GM19035 (cell line): ENCODE data around the gene DIDO1.
A peak's percentile ranks its signal among the peaks of the same experiment; 100 is the strongest.

ENCODE experiments used
- ATAC-seq: cut with Tn5 transposase; IDR thresholded peaks from one replicate; pipeline ENCODE4 v1.9.1; 2021; ENCODE audit not compliant: unreplicated experiment

Gene DIDO1

DNA sequence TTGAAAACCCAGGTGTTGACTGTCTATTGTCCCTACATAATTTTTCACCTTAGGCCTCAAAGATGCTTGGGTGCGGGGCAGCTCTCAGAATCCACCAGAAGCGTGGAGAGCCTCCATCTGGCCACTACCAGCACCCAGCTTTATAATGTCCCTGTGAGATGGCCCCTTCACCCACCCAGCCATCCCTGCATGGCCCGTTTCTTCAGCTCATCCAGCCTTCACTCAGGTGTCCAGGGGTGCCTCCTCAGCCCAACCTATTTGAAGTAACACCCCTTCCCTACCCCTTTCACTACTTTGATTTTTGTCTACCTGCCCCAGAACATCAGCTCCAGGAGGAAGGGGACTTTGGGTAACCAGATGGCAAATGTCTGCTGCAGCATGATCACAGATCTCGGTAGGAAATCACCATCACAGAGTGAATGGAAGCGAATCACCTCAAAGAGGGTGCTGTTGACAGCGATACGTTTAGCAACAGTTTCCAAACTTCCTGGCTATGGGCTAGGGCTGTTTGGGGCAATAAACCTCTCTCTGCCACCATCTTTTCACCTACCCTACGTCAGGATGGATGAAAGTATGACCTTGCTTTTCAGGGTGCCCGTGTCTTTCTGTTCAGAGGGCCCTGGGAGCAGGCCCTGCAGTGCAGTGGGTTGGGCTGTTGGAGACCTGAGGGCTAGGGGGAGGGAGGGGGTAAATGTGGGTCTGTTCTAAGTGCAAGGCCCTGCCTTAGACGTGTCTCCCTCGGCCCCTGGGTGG is 25.0 kb upstream of the DIDO1 start:
- ATAC-seq: no peak

DNA sequence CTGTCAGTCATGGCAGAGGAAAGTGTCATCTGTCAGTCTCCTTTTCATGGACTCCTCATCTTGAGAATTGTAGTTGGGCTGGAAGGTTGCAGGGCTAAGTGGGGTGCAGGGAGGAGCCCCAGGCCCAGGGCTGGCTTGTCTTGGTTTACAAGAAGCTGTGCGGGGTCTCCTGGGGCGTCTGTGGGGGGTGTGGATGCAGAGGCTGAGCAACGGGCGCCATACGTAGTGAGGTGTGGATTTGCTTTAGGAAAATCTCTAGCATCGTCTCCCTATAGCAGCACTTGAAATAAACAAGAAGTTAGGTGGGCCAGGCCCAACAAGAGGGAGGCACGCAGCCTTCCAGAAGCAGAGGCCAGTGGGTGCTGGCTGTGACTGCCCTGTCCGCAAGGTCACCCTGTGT is 24.4 kb upstream of the DIDO1 start:
- ATAC-seq: no peak

DNA sequence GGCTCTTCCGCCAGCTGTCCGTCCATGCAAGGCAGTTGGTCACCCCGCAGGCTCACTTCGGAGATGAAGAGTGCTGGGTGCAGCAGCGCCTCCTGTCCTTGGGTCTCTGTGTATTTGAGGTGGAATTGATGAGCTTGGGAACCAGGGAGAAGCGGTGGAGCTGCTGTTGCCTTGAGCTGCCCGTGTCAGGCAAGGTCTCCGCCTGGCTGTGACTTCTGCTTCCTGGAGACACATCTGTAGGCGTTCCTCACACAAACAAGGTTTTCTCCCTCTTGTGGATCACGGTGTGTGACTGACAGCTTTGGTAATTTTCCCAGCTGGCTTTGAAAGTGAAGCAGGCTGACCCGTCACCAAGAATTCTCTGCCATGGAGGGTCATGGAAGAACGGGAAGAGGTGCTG is 23.7 kb upstream of the DIDO1 start:
- ATAC-seq: no peak

DNA sequence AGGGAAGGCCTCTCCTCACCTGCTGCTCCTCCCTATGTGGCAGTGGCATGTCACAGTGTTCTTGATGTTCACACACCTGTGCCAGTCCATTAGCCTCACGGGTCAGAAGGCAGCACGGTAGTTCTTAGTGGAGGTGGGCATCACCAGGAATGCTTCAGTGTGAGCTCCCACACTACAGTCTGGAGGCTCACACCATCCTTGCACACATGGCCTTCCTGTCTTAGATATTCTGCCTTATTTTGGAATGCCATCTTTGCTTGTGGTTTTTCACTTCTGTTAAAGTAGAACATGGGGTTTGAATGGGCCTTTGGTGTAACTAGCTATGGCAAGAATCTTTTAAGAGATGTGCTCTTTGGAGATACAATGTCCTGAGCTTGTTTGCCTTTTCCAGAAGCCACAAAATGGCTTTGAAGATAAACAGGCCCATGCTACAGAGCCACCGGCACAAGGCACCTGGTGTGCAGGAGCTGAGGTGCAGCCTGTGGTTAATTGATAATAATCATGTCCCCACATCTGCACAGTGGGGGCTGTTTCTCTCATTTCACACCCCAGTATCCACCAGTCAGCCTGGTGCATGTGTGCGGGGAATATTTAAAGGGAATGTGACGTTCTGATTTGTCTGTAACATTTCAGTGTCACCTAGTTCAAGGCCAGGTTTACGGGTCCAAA is 23.0 kb upstream of the DIDO1 start:
- ATAC-seq: no peak

DNA sequence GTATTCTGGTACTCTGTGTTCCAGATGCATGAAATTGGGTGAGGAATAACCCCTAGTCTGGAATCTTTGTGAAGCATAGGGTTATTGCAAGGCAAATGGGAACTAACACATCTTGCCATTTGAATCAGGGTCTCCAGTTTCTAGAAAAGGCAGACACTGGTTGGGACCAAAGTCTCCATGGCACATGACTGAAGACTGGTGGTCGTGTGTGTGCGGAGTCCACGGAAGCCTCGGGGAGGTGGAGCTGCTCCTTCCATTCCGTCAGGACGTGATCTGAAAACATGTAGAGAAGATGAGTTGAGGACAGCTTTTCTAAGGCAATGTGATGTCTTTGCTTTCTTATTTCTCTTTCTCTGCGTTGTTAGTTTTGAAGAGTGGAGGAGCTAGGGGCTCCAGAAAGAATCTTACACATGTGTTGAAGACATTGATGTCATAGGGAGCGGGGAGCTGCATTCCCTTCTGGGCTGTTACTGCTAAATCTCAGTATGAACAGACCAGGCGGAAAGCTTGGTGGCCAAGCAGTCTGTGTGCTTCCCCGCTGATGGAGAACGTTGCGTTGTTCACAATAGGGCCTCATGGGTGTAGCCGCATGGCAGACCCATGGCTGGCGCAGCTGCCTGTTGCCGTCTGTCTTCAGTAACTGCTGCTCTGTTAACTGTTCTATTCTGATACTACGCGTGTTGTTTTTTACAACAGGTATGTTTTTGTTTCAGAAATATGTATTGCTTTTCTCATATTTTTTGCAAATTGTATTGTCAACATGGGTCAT is 21.4 kb upstream of the DIDO1 start:
- ATAC-seq: no peak

DNA sequence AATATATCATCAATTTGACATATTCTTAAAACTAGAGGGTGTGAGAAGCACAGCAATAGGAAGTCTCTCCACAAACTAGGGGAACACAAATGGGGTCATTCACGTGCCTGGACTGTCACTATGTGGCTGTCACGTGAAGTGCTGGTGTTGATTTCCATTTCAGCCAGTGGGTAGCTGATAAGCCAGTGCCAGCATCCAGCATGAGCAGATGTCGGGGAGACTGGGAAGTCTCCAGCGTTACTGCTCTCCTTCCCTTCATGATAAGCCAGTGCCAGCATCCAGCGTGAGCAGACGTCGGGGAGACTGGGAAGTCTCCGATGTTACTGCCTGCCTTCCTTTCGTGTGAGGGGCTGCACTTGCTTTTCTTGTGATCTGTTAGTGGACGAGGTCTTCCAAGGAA is 20.6 kb upstream of the DIDO1 start:
- ATAC-seq: no peak

DNA sequence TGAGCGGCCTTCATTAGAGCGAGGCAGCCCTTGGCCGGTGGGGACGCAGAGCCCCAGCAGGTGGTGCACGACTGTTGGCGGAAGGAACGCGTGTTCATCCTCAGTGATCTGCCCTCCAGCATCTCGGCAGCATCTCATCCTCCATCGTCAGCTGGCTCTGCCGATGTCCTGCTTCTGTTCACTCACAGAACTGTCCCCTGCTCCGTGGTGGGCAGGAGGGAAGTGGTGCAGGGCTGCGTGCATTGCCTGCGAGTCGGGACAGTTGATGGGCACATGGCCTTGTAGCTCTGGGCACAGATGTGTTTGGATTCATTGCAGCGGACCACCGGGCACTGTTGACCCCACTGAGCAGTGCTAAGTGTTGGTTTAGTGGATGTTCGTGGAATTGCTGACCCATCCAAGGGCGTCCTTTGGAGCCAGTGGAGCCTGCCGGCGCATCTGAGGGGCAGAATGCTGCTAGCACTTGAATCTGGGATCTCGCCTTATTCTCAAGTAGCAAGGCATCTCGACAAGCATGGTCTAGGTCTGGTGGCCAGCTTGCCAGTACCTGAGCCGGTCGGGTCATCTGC is 19.6 kb upstream of the DIDO1 start:
- ATAC-seq: no peak

DNA sequence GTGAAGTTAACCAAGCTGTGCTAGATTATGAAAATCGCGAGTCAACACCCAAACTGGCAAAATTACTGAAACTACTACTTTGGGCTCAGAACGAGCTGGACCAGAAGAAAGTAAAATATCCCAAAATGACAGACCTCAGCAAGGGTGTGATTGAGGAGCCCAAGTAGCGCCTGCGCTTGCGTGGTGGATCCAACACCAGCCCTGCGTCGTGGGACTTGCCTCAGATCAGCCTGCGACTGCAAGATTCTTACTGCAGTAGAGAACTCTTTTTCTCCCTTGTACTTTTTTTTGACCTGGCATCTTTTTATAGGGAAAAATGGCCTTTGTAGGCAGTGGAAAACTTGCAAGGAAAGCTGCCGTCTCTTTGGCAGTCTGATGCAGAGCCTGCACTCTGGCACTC is 18.4 kb upstream of the DIDO1 start:
- ATAC-seq: no peak

DNA sequence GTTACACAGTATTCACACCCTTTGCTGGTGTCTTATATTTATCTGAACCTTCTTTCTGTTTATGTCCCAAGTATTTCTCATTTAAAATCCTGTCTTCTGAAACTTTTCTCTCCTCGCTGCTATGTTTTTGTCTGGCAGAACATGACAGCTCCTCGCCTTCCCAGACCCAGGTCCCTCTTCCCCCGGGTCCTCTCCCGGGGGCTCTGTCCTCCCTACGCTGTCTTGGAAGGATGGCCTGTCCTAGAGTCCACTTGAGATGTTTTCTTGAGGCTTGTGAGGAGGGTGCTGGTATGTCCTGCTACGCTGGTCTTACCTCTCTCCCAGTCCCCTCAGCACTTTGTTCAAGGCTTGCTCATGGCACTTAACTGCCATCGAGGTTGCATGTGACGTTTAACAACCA is 17.9 kb upstream of the DIDO1 start:
- ATAC-seq: no peak

DNA sequence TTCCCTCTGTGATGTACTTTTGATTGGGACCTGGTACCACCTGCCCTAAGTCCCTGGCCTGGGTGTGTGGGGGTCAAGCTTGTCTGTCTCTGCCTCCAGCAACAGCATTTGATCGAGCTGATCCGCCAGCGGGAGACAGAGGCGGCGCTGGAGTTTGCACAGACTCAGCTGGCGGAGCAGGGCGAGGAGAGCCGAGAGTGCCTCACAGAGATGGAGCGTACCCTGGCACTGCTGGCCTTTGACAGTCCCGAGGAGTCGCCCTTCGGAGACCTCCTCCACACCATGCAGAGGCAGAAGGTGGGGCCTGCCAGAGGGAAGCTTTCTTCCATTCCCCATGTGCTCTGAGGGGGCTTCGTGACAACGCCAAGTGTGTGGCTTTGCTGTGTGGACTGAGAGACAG is 17.1 kb upstream of the DIDO1 start:
- ATAC-seq: no peak

DNA sequence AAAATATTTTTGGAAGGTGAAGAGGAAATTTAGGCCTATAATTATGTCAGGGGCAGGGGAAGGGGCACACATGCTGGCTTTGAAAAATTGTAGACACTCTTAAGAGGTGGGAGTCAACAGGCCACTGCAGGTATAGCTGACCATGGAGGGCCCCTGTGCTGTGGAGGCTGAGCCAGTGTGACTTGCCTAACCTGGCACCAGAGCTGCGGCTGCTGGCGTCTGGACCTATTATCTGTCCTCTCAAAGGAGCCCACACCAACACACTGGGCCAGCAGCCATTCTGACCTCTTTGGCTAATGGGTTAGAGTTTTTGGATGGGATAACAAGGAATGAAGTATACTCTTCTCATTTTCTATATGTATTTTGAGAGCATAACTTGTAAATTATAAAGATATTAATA is 16.2 kb upstream of the DIDO1 start:
- no peak for ATAC-seq

DNA sequence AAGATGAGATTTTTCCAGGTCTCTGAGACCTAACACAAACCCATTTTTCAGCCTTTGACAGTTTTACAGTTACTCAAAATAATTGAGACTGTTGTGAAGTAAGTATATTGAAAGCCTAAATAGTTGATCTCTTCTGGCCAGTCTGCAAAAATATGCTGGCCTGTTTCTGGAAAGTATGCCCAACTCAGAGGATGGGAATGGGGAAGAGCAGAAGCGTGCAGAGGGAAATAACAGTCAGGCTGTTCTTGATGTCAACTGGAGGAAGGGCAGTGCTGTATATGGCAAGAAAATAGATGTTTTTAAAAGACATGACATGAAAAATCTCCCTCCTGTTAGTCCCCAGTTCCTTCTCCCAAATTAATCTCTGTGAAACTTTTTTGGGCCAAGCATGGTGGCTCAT is 15.5 kb upstream of the DIDO1 start:
- ATAC-seq: no peak

DNA sequence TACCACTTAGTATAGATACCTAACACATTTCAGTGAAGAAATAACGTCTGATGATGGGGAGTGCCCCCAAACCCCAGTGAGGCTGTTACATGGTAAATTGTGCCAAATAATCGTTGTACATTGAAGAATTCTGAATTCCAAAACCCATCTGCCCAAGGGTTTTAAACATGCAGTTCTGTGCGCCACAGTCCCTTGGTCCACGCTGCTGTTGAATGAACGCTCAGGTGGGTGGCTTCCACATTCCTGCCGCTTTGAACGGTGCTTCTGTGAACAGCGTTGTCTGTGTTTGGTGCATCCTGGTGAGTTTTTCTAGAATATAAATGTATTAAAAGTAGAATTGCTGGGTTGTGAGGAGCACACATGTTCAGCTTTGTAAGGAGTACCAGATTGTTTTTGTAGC is 14.6 kb upstream of the DIDO1 start:
- ATAC-seq: no peak

DNA sequence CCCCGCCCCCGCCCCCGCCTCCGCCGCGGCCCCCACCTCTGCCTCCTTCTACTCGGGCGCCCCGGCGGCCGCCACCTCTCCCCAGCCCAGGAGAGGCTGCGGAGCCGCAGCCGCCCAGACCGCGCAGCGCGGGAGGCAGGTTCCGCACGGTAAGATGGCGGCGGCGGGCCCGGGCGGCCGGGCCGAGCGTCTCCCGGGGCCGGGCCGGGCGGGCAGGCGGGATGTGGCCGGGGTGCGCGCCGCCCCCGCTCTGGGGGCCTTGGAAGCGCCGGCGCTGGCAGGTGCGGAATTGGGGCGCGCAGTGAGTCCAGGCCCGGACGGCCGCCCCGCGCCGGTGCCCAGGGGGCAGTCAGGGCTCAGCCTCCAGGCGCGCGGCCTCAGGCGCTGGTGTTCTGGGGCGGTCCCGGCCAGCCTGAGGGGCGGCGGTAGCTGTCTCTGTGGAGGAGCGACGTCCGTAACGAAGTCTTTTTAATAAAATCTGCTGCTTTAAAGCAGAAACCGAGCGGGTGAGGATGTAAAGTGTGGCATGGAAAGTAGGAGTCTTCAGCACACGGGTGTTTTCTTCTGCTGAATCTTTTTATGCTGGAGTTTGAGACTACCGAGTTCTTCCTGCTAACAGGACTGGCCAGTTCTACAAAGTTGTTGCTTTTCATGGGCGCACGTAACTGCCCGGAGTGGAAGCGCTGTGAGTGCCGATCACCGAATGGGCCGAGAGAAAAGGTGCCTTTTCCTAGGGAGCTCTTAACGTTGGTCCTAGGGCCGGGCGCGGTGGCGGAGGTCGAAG is 12.0 kb upstream of the DIDO1 start, which contains the start of gene GID8:
TSS of gene GID8 (plus strand) at position 43 of the 784 bp plus-strand sequence. CDS start 3,356 bp downstream, outside the sequence.
- peak; percentile 44 for ATAC-seq

DNA sequence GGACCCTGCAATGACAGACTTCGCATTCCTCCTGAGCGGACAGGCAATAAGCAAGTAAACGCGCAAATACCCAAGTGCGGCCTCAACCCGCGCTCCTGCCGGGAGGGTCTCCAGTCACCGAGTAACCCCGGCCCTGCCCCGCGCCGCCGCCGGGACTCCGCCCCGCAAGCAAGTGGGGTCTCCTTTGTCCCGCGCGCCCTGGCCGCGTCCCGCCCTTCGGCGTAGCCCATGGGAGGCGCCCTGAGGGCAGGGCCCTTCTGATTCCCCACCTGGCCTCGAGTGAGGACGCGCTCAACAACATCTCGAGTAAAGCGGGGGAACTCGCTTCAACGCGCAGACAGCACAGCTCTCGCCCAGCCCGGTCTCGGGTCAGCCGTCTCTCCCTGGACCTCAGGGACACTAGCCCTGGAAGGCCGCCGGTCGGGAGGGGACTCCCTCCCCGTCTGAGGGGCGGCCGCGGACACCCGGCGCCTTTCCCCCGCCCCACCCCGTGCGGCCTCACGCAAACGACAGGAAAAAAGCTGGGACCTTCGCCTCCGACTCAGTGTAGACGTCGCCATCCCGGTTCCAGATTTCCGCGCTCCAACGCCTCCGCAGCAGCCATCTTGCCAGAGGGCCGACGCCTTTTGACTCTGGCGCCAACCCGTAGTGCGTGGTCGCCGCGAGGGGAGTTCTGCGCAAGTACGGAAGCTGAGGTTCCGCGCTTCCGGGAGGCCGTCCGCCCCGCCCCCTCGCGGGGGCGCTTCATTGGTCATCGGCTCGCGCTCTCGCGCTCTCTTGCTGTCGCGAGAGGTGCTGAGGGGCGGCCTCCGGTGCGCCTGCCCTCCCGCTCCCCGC is 11.2 kb upstream of the DIDO1 start:
- peak; percentile 82 for ATAC-seq

DNA sequence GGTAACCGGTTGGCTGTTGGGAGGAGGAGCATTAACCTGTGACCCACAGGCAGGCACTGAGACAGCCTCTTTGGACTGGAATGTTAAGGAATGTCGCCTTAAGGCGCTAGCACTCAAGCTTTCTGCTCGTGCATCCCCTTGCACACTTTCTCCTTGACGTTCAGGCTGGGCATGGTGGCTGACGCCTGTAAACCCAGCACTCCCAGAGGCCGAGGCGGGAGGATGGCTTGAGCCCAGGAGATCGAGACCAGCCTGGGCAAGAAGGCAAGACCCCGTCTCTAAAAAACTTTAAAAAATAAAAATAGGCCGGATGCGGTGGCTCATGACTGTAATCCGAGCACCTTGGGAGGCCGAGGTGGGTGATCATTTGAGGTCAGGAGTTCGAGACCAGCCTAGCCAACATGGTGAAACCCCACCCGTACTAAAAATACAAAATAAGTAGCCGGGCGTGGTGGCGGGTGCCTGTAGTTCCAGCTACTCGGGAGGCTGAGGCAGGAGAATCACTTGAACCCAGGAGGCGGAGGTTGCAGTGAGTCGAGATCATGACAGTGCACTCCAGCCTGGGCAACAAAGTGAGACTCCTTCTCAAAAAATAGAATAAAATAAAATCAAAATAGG is 9.8 kb upstream of the DIDO1 start:
- ATAC-seq: no peak

DNA sequence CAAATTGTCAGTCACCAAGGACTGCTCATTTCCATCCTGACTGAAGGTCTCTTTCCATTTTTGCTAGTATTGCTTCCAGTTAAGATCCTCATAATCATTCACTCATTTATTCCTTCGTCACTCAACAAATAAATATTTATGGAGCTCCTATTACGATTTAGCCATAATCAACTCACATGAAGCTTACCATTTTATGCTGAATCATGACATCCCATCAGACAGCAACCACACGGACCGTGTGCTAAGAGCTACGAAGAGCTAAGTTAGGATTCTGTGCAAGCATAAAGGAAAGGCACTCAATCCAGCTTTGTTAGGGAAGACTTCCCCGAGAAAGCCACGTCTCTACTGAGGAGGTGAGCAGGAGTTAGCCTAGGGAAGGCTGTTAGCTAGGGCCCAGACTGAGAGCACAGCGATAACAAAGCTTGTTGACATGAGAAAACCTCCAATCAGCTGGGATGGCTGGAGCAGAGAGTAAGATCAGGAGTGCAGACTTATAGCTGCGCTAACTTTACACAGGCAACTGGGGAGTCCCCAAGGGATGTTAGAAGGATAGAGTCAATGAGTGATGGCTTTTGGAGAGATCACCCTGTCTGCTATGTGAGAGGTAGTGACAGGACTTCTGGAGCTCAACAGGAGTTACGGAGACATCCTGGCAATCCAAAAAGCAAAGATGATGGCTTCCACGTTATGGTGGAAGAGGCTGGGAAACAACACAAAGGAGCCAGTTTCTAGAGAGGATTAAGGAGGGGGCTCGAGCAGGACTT is 9.1 kb upstream of the DIDO1 start:
- no peak for ATAC-seq

DNA sequence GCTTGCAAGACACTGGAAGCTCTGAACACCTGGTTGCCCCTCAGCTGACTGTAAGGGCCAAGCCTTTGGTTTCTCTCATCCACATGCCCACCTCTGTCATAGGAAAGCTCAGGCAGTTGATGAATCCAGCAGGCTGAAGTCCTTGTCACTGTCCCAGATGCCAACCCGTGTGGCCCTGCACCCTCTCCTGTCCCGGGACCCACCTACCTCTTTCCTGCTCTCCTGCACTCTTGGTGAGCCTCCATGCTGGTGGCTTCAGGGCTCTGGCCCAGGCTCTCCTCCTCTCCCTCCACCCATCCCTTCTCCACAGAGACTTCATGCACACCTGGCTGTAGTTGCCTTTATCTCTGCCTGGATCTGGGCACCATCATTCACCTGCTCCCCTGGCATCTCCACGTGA is 7.7 kb upstream of the DIDO1 start:
- ATAC-seq: no peak

DNA sequence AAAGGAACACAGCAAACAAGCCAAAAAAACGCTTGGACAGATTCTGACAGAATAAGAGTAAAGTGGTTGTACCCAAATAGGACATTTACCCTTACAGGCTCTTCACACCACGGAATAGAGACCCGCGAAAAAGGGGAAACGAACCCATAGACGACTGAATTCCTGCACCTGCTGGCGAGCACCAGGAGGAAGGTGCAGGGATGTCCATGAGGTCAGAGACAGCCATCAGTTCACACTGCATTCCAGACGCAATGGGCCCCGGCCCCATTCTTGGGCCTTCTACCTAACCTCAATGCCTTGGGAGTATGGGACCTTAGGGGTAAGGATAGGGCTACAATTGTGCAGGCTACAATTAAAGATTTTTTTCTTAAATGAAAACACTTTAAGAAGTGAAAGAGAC is 5.2 kb upstream of the DIDO1 start:
- ATAC-seq: no peak
